HEK293T (cell line): ENCODE results near the gene SUMF2.
A peak's percentile ranks its signal among the peaks of the same experiment; 100 is the strongest.
"Not testable (repeated sequence)": the region's sequence is repeated elsewhere in the genome, so short reads cannot be mapped to it uniquely, and the experiment has no call there.

Experiments used
- CTCF ChIA-PET: fragments of 350-600 bp; formaldehyde crosslinking; extraction: SDS; loops from one replicate; lab custom pipeline; 2021; ENCODE audit warnings: antibody characterized with exemption, inconsistent platforms; lab: Yijun Ruan, JAX
- POLR2A ChIA-PET: fragments of 350-600 bp; formaldehyde crosslinking; extraction: SDS; loops from one replicate; lab custom pipeline; 2020; ENCODE audit warnings: antibody characterized with exemption, inconsistent platforms; lab: Yijun Ruan, JAX
- DNase-seq: peaks from one replicate; pipeline ENCODE4 v3.0.0; 2012; ENCODE audit warnings: mixed read lengths; ENCODE audit errors: extremely low spot score
- ARNT ChIP-seq: fragments of 450-650 bp; IDR thresholded peaks from 2 replicates; pipeline ENCODE4 v1.6.1; 2017; ENCODE audit warnings: mild to moderate bottlenecking
- BHLHE40 ChIP-seq: fragments of 450-650 bp; IDR thresholded peaks from 2 replicates; pipeline ENCODE4 v1.6.1; 2016; ENCODE audit warnings: mild to moderate bottlenecking, moderate library complexity, borderline replicate concordance
- CTBP1 ChIP-seq: fragments of 450-650 bp; IDR thresholded peaks from 2 replicates; pipeline ENCODE4 v1.6.1; 2016; ENCODE audit warnings: borderline replicate concordance
- ELF4 ChIP-seq: fragments of 450-650 bp; IDR thresholded peaks from 2 replicates; pipeline ENCODE4 v1.6.1; 2017; ENCODE audit warnings: antibody characterized with exemption
- FOXA1 ChIP-seq: fragments of 450-650 bp; IDR thresholded peaks from 2 replicates; pipeline ENCODE4 v1.6.1; 2016; ENCODE audit warnings: mild to moderate bottlenecking
- FOXK2 ChIP-seq: fragments of 450-650 bp; IDR thresholded peaks from 2 replicates; pipeline ENCODE4 v1.6.1; 2016; ENCODE audit warnings: mild to moderate bottlenecking
- FOXM1 ChIP-seq: fragments of 450-650 bp; IDR thresholded peaks from 2 replicates; pipeline ENCODE4 v1.6.1; 2017; ENCODE audit warnings: mild to moderate bottlenecking, borderline replicate concordance
- HDGF ChIP-seq: fragments of 450-650 bp; IDR thresholded peaks from 2 replicates; pipeline ENCODE4 v1.6.1; 2017; ENCODE audit warnings: antibody characterized with exemption, borderline replicate concordance
- L3MBTL2 ChIP-seq: fragments of 450-650 bp; conservative IDR thresholded peaks from 2 replicates; pipeline ENCODE4 v1.6.1; 2016; ENCODE audit warnings: mild to moderate bottlenecking
- LEF1 ChIP-seq: fragments of 450-650 bp; IDR thresholded peaks from 2 replicates; pipeline ENCODE4 v1.6.1; 2017; ENCODE audit warnings: mild to moderate bottlenecking, borderline replicate concordance
- NFRKB ChIP-seq: fragments of 450-650 bp; IDR thresholded peaks from 2 replicates; pipeline ENCODE4 v1.6.1; 2016; ENCODE audit warnings: mild to moderate bottlenecking, moderate library complexity
- PKNOX1 ChIP-seq: fragments of 450-650 bp; IDR thresholded peaks from 2 replicates; pipeline ENCODE4 v1.6.1; 2016
- SP1 ChIP-seq: fragments of 450-650 bp; IDR thresholded peaks from 2 replicates; pipeline ENCODE4 v1.6.1; 2017
- SUZ12 ChIP-seq: fragments of 450-650 bp; IDR thresholded peaks from 2 replicates; pipeline ENCODE4 v1.6.1; 2016; ENCODE audit warnings: mild to moderate bottlenecking
- TARDBP ChIP-seq: fragments of 450-650 bp; IDR thresholded peaks from 2 replicates; pipeline ENCODE4 v1.6.1; 2016
- ZNF384 ChIP-seq: fragments of 450-650 bp; IDR thresholded peaks from 2 replicates; pipeline ENCODE4 v1.6.1; 2016

SUMF2 gene

GRCh38 chr7:56092789-56093531 is 28.9 kb downstream of the SUMF2 start, which contains the start of gene PHKG1:
Gene PHKG1, minus strand, starts transcription at chr7:56092952. Its CDS starts 4,011 bp downstream, at chr7:56088941.
- TF ChIP-seq PKNOX1 (no peak), ELF4 (no peak), CTBP1 (no peak), FOXA1 (no peak), SUZ12 (no peak), TARDBP (no peak), L3MBTL2 (no peak), LEF1 (no peak), SP1 (no peak), NFRKB (no peak)
- ChIA-PET CTCF (interaction anchor here (1.5 kb wide), 1 partner anchor 18 kb away, joined by 4 read pairs; no protein-coding TSS in a partner anchor), POLR2A (interaction anchor here (1.0 kb wide), 1 partner anchor 13 kb away, joined by 5 read pairs; the partner anchor contains the start of gene CHCHD2)
- DNase-seq: peak; percentile 60

- no peak for DNase-seq
- ChIA-PET POLR2A (no interaction called here), CTCF (interaction anchor here (0.7 kb wide), 1 partner anchor 80 kb away, joined by 3 read pairs; no protein-coding TSS in a partner anchor)
- no peak for TF ChIP-seq FOXM1
- TF ChIP-seq BHLHE40: no peak
These were observed 33.6 kb downstream of the SUMF2 start for GRCh38 chr7:56097700-56098099.

GRCh38 chr7:56098187-56099008 is 34.3 kb downstream of the SUMF2 start:
- CTCF ChIA-PET: interaction anchor here (0.7 kb wide), 1 partner anchor 81 kb away, joined by 3 read pairs; no protein-coding TSS in a partner anchor
- POLR2A ChIA-PET, DNase-seq: not testable (repeated sequence)

GRCh38 chr7:56099653-56100052 is 35.6 kb downstream of the SUMF2 start:
- CTCF ChIA-PET: no interaction called here
- TF ChIP-seq SP1: no peak
- no peak for TF ChIP-seq HDGF
- no peak for TF ChIP-seq PKNOX1
- TF ChIP-seq LEF1: no peak
- TF ChIP-seq CTBP1: no peak
- POLR2A ChIA-PET: no interaction called here
- DNase-seq: no peak

GRCh38 chr7:56104138-56104537 is 40.1 kb downstream of the SUMF2 start:
- POLR2A ChIA-PET, DNase-seq, CTCF ChIA-PET: not testable (repeated sequence)

GRCh38 chr7:56105508-56105907 is 41.4 kb downstream of the SUMF2 start:
- TF ChIP-seq FOXA1 (no peak), ELF4 (no peak), ARNT (no peak)
- POLR2A ChIA-PET: interaction anchor here (1.0 to 1.6 kb wide), 8 partner anchors 10 to 740 kb away, joined by 3 to 8 read pairs (median 5); partner anchors contain the start of genes CCT6A, LANCL2, NUPR2 and PHKG1
- no peak for DNase-seq
- CTCF ChIA-PET: no interaction called here

GRCh38 chr7:56106108-56107073 is 42.3 kb downstream of the SUMF2 start, which contains the start of gene CHCHD2:
Gene CHCHD2, minus strand, starts transcription at chr7:56106476. Its CDS starts 63 bp downstream, at chr7:56106413.
- CTCF ChIA-PET: interaction anchor here (0.5 to 0.7 kb wide), 2 partner anchors 142 to 1763 kb away, joined by 3 read pairs; no protein-coding TSS in a partner anchor
- TF ChIP-seq LEF1 (no peak), L3MBTL2 (peak; percentile 72), HDGF (no peak), ELF4 (peak; percentile 90), FOXA1 (no peak), PKNOX1 (peak; percentile 99), NFRKB (no peak), SP1 (no peak), SUZ12 (no peak), FOXM1 (no peak), CTBP1 (peak; percentile 56; the same call in 1 of the 2 replicates), FOXK2 (no peak), BHLHE40 (no peak), ZNF384 (no peak), ARNT (no peak)
- POLR2A ChIA-PET: interaction anchor here (0.5 to 1.6 kb wide), 20 partner anchors 9 to 1347 kb away, joined by 3 to 8 read pairs (median 4); partner anchors contain the start of genes CCT6A, LANCL2, NIPSNAP2 and NUPR2
- peak; percentile 95 for DNase-seq
